Spleen (tissue), 7 donors: ENCODE results near the gene FAM241A.

Experiments
- POLR2A ChIP-seq, 3 donors: fragments of 450-650 bp; IDR thresholded peaks; one replicate each; pipeline ENCODE4 v1.5.1; 2017; ENCODE audit warnings: antibody characterized with exemption in 3 of 3, mild to moderate bottlenecking in 1 of 3
- TF ChIP-seq, protein P1 (sequence below), 11 experiments: fragments of 200-600 bp in 7 of 11; fragments of 450-650 bp in 4 of 11; sonication (generic) in 4 of 11; IDR thresholded peaks in 8 of 11; conservative IDR thresholded peaks in 3 of 11; 1 replicate in 7 of 11; 2 replicates in 4 of 11; pipeline versions ENCODE4 v1.4.0 to v1.8.0; 2016 to 2021; ENCODE audit warnings: antibody characterized with exemption in 11 of 11, inconsistent platforms in 4 of 11, mild to moderate bottlenecking in 1 of 11
- donor health status: DM: no; HTN: no; CAD: no; lungs with moderate emphysema.
- donor health status: DM: no; HTN: no; CAD: no.
- donor health status: DM: no; HTN: no; CAD: no.

- TF ChIP-seq, protein P1, sequence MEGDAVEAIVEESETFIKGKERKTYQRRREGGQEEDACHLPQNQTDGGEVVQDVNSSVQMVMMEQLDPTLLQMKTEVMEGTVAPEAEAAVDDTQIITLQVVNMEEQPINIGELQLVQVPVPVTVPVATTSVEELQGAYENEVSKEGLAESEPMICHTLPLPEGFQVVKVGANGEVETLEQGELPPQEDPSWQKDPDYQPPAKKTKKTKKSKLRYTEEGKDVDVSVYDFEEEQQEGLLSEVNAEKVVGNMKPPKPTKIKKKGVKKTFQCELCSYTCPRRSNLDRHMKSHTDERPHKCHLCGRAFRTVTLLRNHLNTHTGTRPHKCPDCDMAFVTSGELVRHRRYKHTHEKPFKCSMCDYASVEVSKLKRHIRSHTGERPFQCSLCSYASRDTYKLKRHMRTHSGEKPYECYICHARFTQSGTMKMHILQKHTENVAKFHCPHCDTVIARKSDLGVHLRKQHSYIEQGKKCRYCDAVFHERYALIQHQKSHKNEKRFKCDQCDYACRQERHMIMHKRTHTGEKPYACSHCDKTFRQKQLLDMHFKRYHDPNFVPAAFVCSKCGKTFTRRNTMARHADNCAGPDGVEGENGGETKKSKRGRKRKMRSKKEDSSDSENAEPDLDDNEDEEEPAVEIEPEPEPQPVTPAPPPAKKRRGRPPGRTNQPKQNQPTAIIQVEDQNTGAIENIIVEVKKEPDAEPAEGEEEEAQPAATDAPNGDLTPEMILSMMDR (IDR thresholded peaks at IDR 0.05 in 8 of 11, conservative IDR thresholded peaks at IDR 0.05 in 3 of 11): peak in 5 of 11 experiments; percentile 14 to 38 (median 20)
- TF ChIP-seq POLR2A (IDR thresholded peaks at IDR 0.05): no peak
Observed at GRCh38 chr4:112145790-112146501, 692 bp downstream of the FAM241A start.
